ENCODE measurements around the gene DBX2.

The DBX2 gene

GRCh38 chr12:45049912-45050750 lies 768 bp downstream of the DBX2 start:
- TF ChIP-seq CTCF (conservative IDR thresholded peaks at IDR 0.05; ENCODE audit: low read depth), result no peak
- ChIA-PET POLR2A (ENCODE audit: low non-redundant PET) (no interaction called here), CTCF (interaction anchor here (1.2 kb wide), 1 partner anchor 101 kb away, joined by 4 read pairs; no protein-coding TSS in a partner anchor)
- H3K27ac ChIP-seq, result no peak overlapping the region
- no peak for DNase-seq (ENCODE audit: low spot score)

- CTCF ChIA-PET, result no interaction called here
- DNase-seq (ENCODE audit: low spot score), result no peak
- POLR2A ChIA-PET (ENCODE audit: low non-redundant PET), result no interaction called here
- H3K27ac ChIP-seq, result no peak overlapping the region
- TF ChIP-seq CTCF (conservative IDR thresholded peaks at IDR 0.05; ENCODE audit: low read depth), result no peak
Measured at GRCh38 chr12:45042599-45042998, 8.3 kb downstream of the DBX2 start.

- POLR2A ChIA-PET (ENCODE audit: low non-redundant PET), result no interaction called here
- CTCF ChIA-PET, result interaction anchor here (0.6 kb wide), 1 partner anchor 58 kb away, joined by 4 read pairs; no protein-coding TSS in a partner anchor
- no peak for DNase-seq (ENCODE audit: low spot score)
- H3K27ac ChIP-seq, result no peak overlapping the region
- no peak for TF ChIP-seq CTCF (conservative IDR thresholded peaks at IDR 0.05; ENCODE audit: low read depth)
Measured at GRCh38 chr12:45040977-45041376, 9.9 kb downstream of the DBX2 start.

- POLR2A ChIA-PET (ENCODE audit: low non-redundant PET), result no interaction called here
- TF ChIP-seq CTCF (conservative IDR thresholded peaks at IDR 0.05; ENCODE audit: low read depth), result no peak
- CTCF ChIA-PET, result no interaction called here
- DNase-seq (ENCODE audit: low spot score), result no peak
- H3K27ac ChIP-seq, result no peak overlapping the region
Measured at GRCh38 chr12:45039757-45040156, 11.1 kb downstream of the DBX2 start.

GRCh38 chr12:45034861-45035265 lies 16.0 kb downstream of the DBX2 start:
- no peak for TF ChIP-seq CTCF (conservative IDR thresholded peaks at IDR 0.05; ENCODE audit: low read depth)
- H3K27ac ChIP-seq, result no peak overlapping the region
- POLR2A ChIA-PET (ENCODE audit: low non-redundant PET), result no interaction called here
- CTCF ChIA-PET, result no interaction called here
- DNase-seq (ENCODE audit: low spot score), result no peak

- POLR2A ChIA-PET (ENCODE audit: low non-redundant PET), result no interaction called here
- H3K27ac ChIP-seq, result no peak overlapping the region
- CTCF ChIA-PET, result no interaction called here
- DNase-seq (ENCODE audit: low spot score), result no peak
- TF ChIP-seq CTCF (conservative IDR thresholded peaks at IDR 0.05; ENCODE audit: low read depth), result no peak
Measured at GRCh38 chr12:45017916-45018315, 33.0 kb downstream of the DBX2 start.
